ENCODE results near the gene HLF.

HLF gene

DNA sequence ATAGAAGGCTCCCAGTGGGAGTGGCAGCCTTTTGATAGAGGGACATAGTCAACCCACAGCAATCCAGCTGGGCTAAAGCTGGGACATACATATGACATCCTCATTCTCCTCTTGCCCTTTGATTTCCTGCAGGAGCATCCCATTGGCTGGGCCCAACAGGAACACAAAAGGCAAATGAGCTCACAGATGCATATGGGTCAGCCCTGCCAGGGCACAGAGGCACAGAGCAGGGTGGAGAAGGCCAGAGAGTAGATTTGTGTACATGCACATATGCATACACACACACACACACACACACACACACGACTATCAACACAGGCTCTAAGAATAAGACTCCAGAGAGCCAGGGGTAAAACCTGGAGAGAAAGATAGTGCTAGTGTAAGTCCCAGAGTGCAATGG is 98.3 kb downstream of the HLF start:
- DNase-seq (ENCODE audit: low spot score), result no peak

DNA sequence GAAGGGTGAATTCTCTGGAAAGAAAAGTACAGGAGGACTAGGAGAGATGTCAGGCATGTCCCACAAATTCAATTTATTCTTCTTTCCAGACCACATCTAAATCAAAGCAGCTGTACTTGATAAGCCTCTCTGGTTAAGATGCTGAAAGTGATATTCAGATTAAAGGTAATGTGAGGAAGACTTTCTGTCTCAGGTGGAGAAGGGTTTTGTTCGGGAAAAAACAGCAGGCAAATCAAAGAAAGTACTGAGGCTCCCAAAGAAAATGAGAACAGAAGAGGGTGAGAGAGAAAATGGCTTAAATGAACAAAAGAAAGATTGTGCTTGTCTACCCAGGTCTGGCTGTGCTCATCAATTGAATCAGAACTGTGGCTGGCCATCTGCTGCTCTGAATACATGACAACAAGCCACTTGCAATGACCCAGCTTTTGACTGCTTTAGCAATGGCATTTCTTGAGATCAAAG is 101.3 kb downstream of the HLF start:
- no peak for DNase-seq (ENCODE audit: low spot score)

DNA sequence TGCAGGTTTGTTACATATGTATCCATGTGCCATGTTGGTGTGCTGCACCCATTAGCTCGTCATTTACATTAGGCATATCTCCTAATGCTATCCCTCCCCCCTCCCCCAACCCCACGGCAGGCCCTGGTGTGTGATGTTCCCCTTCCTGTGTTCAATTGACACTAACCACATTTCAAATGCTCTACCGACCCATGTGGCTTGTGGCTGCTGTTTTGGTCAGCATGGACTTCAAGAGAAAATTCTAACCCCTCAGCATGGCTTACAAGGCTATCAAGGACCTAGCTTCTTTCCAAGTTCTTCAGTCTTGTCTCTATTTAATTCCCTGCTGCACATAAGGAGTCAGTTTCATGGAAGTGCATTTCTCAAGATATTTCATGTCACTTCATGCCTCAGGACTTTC is 103.9 kb downstream of the HLF start:
- DNase-seq (ENCODE audit: low spot score), result no peak

All from SW480 (cell line).